GM12865 (cell line): ENCODE results near the gene SOX15.

Source experiments
- DNase-seq: peaks from one replicate; pipeline ENCODE4 v3.0.0; 2010; ENCODE audit warnings: low read depth
- H3K4me3 ChIP-seq: 2 replicates; pipeline ENCODE4 v1.5.1; 2011; ENCODE audit warnings: mild to moderate bottlenecking, low read depth, low read length, control low read depth
- CTCF ChIP-seq: IDR thresholded peaks from 2 replicates; pipeline ENCODE4 v1.5.1; 2011; ENCODE audit warnings: low read length, control low read depth, low read depth, inconsistent platforms; ENCODE audit not compliant: insufficient read depth; ENCODE audit errors: missing control alignments

The SOX15 gene

GRCh38 chr17:7572338-7572587, 17.6 kb downstream of the SOX15 start:
- no peak for DNase-seq
- TF ChIP-seq CTCF, result no peak
- H3K4me3 ChIP-seq, result peak overlapping the region; percentile 93

- no peak for TF ChIP-seq CTCF
- DNase-seq, result no peak
- no peak overlapping the region for H3K4me3 ChIP-seq
Measured at GRCh38 chr17:7570351-7570750, 19.5 kb downstream of the SOX15 start.

GRCh38 chr17:7569571-7569970, 20.3 kb downstream of the SOX15 start:
- TF ChIP-seq CTCF, result no peak
- DNase-seq, result no peak
- no peak overlapping the region for H3K4me3 ChIP-seq

- no peak for TF ChIP-seq CTCF
- H3K4me3 ChIP-seq, result no peak overlapping the region; the same call in 1 of the 2 replicates
- no peak for DNase-seq
Measured at GRCh38 chr17:7563115-7563869, 26.6 kb downstream of the SOX15 start.

- TF ChIP-seq CTCF, result no peak
- DNase-seq, result no peak
- peak overlapping the region; percentile 72 for H3K4me3 ChIP-seq
Measured at GRCh38 chr17:7562208-7562605, 27.7 kb downstream of the SOX15 start.

- DNase-seq, result peak; percentile 94
- no peak for TF ChIP-seq CTCF
Measured at GRCh38 chr17:7561589-7562207, 28.2 kb downstream of the SOX15 start, which contains the start of gene SENP3. SENP3 (plus strand) TSS chr17:7561919; CDS start chr17:7563077, 1,158 bp downstream.

GRCh38 chr17:7561028-7561575, 28.8 kb downstream of the SOX15 start:
- peak; percentile 95 for TF ChIP-seq CTCF
- peak overlapping the region; percentile 72 for H3K4me3 ChIP-seq

More at GRCh38 chr17:7561589-7562207, 28.2 kb downstream of the SOX15 start, which contains the start of gene SENP3:
- peak within 1 kb of the TSS; percentile 72 for H3K4me3 ChIP-seq

More at GRCh38 chr17:7561028-7561575, 28.8 kb downstream of the SOX15 start:
- DNase-seq, result peak; percentile 93
